ENCODE measurements around the gene SH3RF3. TPM values are rescaled to one million over a fixed set of nuclear protein-coding genes. Genes with fewer than 3 reads are reported as not detected.

The SH3RF3 gene
- total and polyA plus RNA-seq, 4 donors: 2.9 to 9.7 (median 8.6) TPM

DNA sequence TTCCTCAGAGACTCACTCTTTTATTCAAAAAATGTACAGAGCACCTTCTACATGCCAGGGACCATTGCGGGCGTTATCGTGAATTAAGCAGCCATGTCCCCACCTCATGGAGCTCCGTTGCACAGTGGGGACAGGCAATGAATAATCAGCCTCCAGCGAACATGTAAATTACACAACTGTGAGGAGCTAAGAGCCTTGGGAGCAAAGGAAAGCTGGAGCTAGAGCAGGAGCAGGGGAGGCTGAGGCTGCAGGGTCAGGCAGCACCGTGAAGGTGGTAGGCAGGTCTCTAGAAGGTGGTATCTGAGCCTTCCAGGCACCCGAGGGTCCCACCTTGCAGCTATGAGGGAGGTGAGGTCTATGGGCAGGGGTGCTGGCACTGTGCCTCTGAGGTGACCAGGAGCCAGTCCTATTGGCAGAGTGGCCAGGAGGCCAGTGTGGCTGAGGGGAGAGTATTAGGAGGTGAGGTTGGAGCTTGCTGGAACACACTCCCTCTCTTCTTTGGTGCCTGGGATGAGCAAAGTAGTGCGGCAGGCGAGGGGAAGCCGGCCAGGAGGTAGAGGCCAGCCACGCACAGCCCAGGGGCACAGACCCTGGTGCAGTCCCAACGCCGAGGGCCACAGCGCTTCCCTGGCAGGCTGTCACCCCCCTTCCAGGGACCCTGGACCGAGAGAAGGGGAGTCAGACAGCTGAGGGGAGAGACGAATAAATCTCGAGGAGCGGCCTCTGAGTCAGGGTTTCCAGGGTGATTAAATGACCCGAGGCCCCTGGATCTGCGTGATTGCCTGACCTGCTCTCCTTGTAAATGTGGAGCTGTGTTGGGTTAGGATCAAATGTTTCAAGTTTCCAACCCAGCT is 317.5 kb downstream of the SH3RF3 start:
- WGBS, 2 donors: 89 to 92% methylated on average over 17 to 20 of the region's 20 CpGs
- ATAC-seq (ENCODE audit: insufficient read depth, low FRiP score): no peak
- H3K27me3 ChIP-seq (ENCODE audit: control insufficient read depth in 3 of 3, insufficient read depth in 3 of 3, low read length in 2 of 3): no peaks in the 10 kb centered on the region
- no peak overlapping the region for H3K27ac ChIP-seq (ENCODE audit: low read depth in 1 of 2, low read length in 1 of 2)
- H3K4me3 ChIP-seq: no peak overlapping the region
- no peak for DNase-seq
- no peak overlapping the region for H3K9ac ChIP-seq (ENCODE audit: insufficient read depth in 1 of 2, low read length in 2 of 2)
- TF ChIP-seq, protein P1, sequence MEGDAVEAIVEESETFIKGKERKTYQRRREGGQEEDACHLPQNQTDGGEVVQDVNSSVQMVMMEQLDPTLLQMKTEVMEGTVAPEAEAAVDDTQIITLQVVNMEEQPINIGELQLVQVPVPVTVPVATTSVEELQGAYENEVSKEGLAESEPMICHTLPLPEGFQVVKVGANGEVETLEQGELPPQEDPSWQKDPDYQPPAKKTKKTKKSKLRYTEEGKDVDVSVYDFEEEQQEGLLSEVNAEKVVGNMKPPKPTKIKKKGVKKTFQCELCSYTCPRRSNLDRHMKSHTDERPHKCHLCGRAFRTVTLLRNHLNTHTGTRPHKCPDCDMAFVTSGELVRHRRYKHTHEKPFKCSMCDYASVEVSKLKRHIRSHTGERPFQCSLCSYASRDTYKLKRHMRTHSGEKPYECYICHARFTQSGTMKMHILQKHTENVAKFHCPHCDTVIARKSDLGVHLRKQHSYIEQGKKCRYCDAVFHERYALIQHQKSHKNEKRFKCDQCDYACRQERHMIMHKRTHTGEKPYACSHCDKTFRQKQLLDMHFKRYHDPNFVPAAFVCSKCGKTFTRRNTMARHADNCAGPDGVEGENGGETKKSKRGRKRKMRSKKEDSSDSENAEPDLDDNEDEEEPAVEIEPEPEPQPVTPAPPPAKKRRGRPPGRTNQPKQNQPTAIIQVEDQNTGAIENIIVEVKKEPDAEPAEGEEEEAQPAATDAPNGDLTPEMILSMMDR (IDR thresholded peaks at IDR 0.05; ENCODE audit: control extremely low read depth, extremely low read depth): no peak
- H3K9me3 ChIP-seq (ENCODE audit: control insufficient read depth in 4 of 4, insufficient read depth in 3 of 4, low read length in 3 of 4): peaks cover 0 to 5% (median 2%) of the 10 kb centered on the region in 4 donors
- H3K4me1 ChIP-seq (ENCODE audit: control insufficient read depth in 5 of 5, insufficient read depth in 5 of 5, low read length in 5 of 5): peaks cover 0 to 8% (median 5%) of the 10 kb centered on the region in 5 donors
- peaks cover 0 to 5% (median 2%) of the 10 kb centered on the region in 4 donors for H3K36me3 ChIP-seq (ENCODE audit: control insufficient read depth in 4 of 4, insufficient read depth in 4 of 4, low read length in 4 of 4)

DNA sequence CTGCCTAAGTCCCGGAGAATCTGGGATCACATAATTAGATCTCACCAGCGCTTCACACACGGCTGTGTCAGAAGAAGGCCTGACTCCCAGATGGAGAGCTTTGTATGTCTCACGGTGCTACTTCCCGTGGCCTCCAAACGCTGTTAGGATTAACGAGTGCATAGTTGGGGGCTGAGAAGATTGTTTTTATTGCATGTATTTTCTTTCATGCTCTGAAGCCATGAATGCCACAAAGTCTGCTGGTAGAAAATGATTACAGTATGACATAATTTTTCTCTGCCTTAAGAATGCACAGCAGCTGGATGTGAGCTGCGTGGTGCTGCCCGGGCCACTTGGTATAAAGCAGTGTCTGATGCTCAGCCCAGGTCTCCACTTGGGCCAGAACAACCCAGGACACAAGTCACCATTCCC is 318.3 kb downstream of the SH3RF3 start:
- WGBS, 2 donors: 76 to 84% methylated on average over 9 of the region's 9 CpGs
- H3K4me1 ChIP-seq (ENCODE audit: control insufficient read depth in 5 of 5, insufficient read depth in 5 of 5, low read length in 5 of 5): peaks cover 0 to 10% (median 5%) of the 10 kb centered on the region in 5 donors
- no peak overlapping the region for H3K9ac ChIP-seq (ENCODE audit: insufficient read depth in 1 of 2, low read length in 2 of 2)
- ATAC-seq (ENCODE audit: insufficient read depth, low FRiP score) (no peak), DNase-seq (peak; percentile 39 to 65 (median 64))
- H3K4me3 ChIP-seq: no peak overlapping the region
- peaks cover 0 to 5% (median 2%) of the 10 kb centered on the region in 4 donors for H3K36me3 ChIP-seq (ENCODE audit: control insufficient read depth in 4 of 4, insufficient read depth in 4 of 4, low read length in 4 of 4)
- no peak overlapping the region for H3K27ac ChIP-seq (ENCODE audit: low read depth in 1 of 2, low read length in 1 of 2)
- peaks cover 0 to 5% (median 2%) of the 10 kb centered on the region in 4 donors for H3K9me3 ChIP-seq (ENCODE audit: control insufficient read depth in 4 of 4, insufficient read depth in 3 of 4, low read length in 3 of 4)
- TF ChIP-seq, protein P1 (IDR thresholded peaks at IDR 0.05; ENCODE audit: control extremely low read depth, extremely low read depth): no peak
- no peaks in the 10 kb centered on the region for H3K27me3 ChIP-seq (ENCODE audit: control insufficient read depth in 3 of 3, insufficient read depth in 3 of 3, low read length in 2 of 3)

DNA sequence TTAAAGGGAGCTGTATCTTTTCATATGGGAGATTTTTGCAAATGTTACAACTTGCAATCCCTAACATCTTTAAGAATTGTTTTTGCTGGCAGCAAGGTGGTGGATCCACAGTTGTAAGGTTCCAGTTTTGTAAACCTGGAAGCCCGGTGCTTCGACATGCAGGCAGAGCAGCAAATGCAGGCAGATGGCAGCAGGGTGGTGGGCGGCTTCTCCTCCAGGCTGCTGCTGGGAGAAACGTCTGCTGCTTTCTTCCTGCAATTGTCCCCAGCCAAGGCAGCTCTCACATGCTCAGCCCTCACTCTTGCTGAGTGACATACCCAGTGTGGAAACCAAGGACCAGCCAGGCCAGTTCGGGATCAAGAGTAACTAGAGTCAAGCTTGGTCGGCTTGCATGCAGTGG is 318.8 kb downstream of the SH3RF3 start:
- WGBS, 2 donors: 74 to 77% methylated on average over 6 of the region's 6 CpGs
- H3K27ac ChIP-seq (ENCODE audit: low read depth in 1 of 2, low read length in 1 of 2): no peak overlapping the region
- TF ChIP-seq, protein P1 (IDR thresholded peaks at IDR 0.05; ENCODE audit: control extremely low read depth, extremely low read depth): no peak
- H3K4me3 ChIP-seq: no peak overlapping the region
- H3K9me3 ChIP-seq (ENCODE audit: control insufficient read depth in 4 of 4, insufficient read depth in 3 of 4, low read length in 3 of 4): peaks cover 0 to 5% (median 2%) of the 10 kb centered on the region in 4 donors
- no peak for DNase-seq
- H3K36me3 ChIP-seq (ENCODE audit: control insufficient read depth in 4 of 4, insufficient read depth in 4 of 4, low read length in 4 of 4): peaks cover 0 to 5% (median 2%) of the 10 kb centered on the region in 4 donors
- H3K4me1 ChIP-seq (ENCODE audit: control insufficient read depth in 5 of 5, insufficient read depth in 5 of 5, low read length in 5 of 5): peaks cover 0 to 10% (median 5%) of the 10 kb centered on the region in 5 donors
- no peaks in the 10 kb centered on the region for H3K27me3 ChIP-seq (ENCODE audit: control insufficient read depth in 3 of 3, insufficient read depth in 3 of 3, low read length in 2 of 3)
- no peak for ATAC-seq (ENCODE audit: insufficient read depth, low FRiP score)
- H3K9ac ChIP-seq (ENCODE audit: insufficient read depth in 1 of 2, low read length in 2 of 2): no peak overlapping the region

Measured in lung (tissue), 12 donors.